ENCODE results near the gene CHRNE. TPM values are rescaled to one million over a fixed set of nuclear protein-coding genes. Genes with fewer than 3 reads are reported as not detected.

Gene CHRNE
- total and polyA plus RNA-seq, 2 of the 8 experiments (the other 6 are each of a cell fraction or from before 2014, with no cell fraction given) = 0.15 to 0.33 TPM

DNA sequence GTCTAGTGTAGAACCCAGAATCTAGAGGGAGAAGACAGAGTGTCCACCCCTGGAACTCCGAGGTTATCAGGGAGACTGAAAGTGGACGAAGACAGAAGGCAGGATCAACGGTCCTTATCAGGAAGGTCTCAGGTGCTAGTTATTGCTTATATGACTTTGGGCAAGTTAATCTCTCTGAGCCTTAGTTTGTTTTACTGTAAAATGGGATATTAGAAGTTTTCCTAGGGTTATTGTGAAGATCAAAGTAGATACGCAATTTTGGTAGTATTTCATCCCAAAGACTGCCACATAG lies 38.4 kb upstream of the CHRNE start:
- peaks cover 9% of the 10 kb centered on the region for H3K79me1 ChIP-seq (ENCODE audit: low read depth, low read length)
- H2BK15ac ChIP-seq (ENCODE audit: low read length) = no peak overlapping the region
- peaks cover 21 to 48% (median 34%) of the 10 kb centered on the region in 4 experiments for H3K36me3 ChIP-seq (ENCODE audit: control insufficient read depth in 2 of 4, insufficient read depth in 4 of 4, low read length in 3 of 4)
- H2BK5ac ChIP-seq (ENCODE audit: low read depth, low read length) = 0 out of 2 replicates have a peak overlapping the region, but pooled peaks have one; percentile 97
- H2BK20ac ChIP-seq (ENCODE audit: low read length) = no peak overlapping the region
- DNase-seq (ENCODE audit: low read depth in 1 of 2, low spot score in 2 of 2) (no peak), FAIRE-seq (no peak)
- POLR2A ChIA-PET (ENCODE audit: partially characterized antibody) = interaction anchor here (1.7 to 27.4 kb wide), 4 partner anchors 8 to 46 kb away, joined by 4 to 987 read pairs (median 30); partner anchors contain the start of genes C17orf107, CAMTA2, CHRNE and ENO3
- no peak overlapping the region for H3K4ac ChIP-seq (replicated peaks; ENCODE audit: insufficient read length, low read depth, low read length)
- H3K4me3 ChIP-seq (ENCODE audit: extremely low read depth in 1 of 4, insufficient read depth in 2 of 4, low read depth in 3 of 4, low read length in 4 of 4) = peak overlapping the region; percentile 85 to 94 (median 90)
- H3K9me3 ChIP-seq (ENCODE audit: insufficient read depth in 2 of 2, low read depth in 1 of 2, low read length in 1 of 2) = no peaks in the 10 kb centered on the region
- H3K23ac ChIP-seq (ENCODE audit: insufficient read length) = no peak overlapping the region
- H4K20me1 ChIP-seq (replicated peaks in 1 of 2; ENCODE audit: control insufficient read depth in 1 of 2, insufficient read depth in 2 of 2, low read length in 2 of 2) = peaks cover 6 to 16% of the 10 kb centered on the region in 2 experiments
- H3K18ac ChIP-seq (ENCODE audit: extremely low read depth, low read length) = no peak overlapping the region
- no peak overlapping the region for H4K5ac ChIP-seq (ENCODE audit: insufficient read length, low read depth, low read length)
- H3K23me2 ChIP-seq (ENCODE audit: low read depth, low read length) = peaks cover 19% of the 10 kb centered on the region
- no peak overlapping the region for H2BK120ac ChIP-seq (replicated peaks; ENCODE audit: low read depth, low read length)
- no peak overlapping the region for H3K27ac ChIP-seq (ENCODE audit: low read depth, low read length)
- TF ChIP-seq TAF7 (optimal IDR thresholded peaks at IDR 0.05; ENCODE audit: borderline replicate concordance, low read depth, low read length) (no peak), SRF (IDR thresholded peaks at IDR 0.05; ENCODE audit: low read depth, low read length) (no peak), GTF2F1 (IDR thresholded peaks at IDR 0.05; ENCODE audit: borderline replicate concordance, low read depth, low read length) (no peak), JUND (IDR thresholded peaks at IDR 0.05; ENCODE audit: low read length) (no peak), CTBP2 (IDR thresholded peaks at IDR 0.05; ENCODE audit: borderline replicate concordance, insufficient read depth, insufficient read length, low read length) (no peak), KDM5A (IDR thresholded peaks at IDR 0.05; ENCODE audit: low read length) (no peak), TBP (IDR thresholded peaks at IDR 0.05; ENCODE audit: low read depth, low read length) (no peak), TEAD4 (IDR thresholded peaks at IDR 0.05; ENCODE audit: low read depth, low read length) (no peak), SUZ12 (IDR thresholded peaks at IDR 0.05; ENCODE audit: low read length) (no peak), POLR2AphosphoS5 (IDR thresholded peaks at IDR 0.05; ENCODE audit: low read depth, low read length) (no peak)
- TF ChIP-seq, protein P1, sequence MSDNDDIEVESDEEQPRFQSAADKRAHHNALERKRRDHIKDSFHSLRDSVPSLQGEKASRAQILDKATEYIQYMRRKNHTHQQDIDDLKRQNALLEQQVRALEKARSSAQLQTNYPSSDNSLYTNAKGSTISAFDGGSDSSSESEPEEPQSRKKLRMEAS (IDR thresholded peaks at IDR 0.05) = no peak
- TF ChIP-seq, protein P2, sequence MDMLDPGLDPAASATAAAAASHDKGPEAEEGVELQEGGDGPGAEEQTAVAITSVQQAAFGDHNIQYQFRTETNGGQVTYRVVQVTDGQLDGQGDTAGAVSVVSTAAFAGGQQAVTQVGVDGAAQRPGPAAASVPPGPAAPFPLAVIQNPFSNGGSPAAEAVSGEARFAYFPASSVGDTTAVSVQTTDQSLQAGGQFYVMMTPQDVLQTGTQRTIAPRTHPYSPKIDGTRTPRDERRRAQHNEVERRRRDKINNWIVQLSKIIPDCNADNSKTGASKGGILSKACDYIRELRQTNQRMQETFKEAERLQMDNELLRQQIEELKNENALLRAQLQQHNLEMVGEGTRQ (IDR thresholded peaks at IDR 0.05; ENCODE audit: low read length) = no peak
- H3K14ac ChIP-seq (ENCODE audit: insufficient read length) = no peak overlapping the region
- H2AK5ac ChIP-seq (ENCODE audit: low read depth, low read length) = peak overlapping the region; percentile 28; the same call in 1 of the 2 replicates
- peak overlapping the region; percentile 93 to 96 for H3K4me2 ChIP-seq (ENCODE audit: insufficient read depth in 1 of 2, low read depth in 2 of 2, low read length in 2 of 2)
- no peaks in the 10 kb centered on the region for H3K27me3 ChIP-seq (replicated peaks in 1 of 4; ENCODE audit: control insufficient read depth in 3 of 4, extremely low read depth in 1 of 4, insufficient read depth in 3 of 4, low read length in 3 of 4)
- no peak overlapping the region for H2BK12ac ChIP-seq (ENCODE audit: low read depth, low read length)
- H2AFZ ChIP-seq (ENCODE audit: low read length) = no peak overlapping the region
- H4K91ac ChIP-seq (replicated peaks; ENCODE audit: insufficient read length, low read length) = no peak overlapping the region
- peaks cover 0 to 13% (median 8%) of the 10 kb centered on the region in 4 experiments; a peak in 5 of 7 replicates for H3K4me1 ChIP-seq (replicated peaks in 1 of 4; ENCODE audit: control insufficient read depth in 3 of 4, insufficient read depth in 4 of 4, low read length in 3 of 4)
- H4K8ac ChIP-seq (ENCODE audit: extremely low read depth, insufficient read depth, low read length) = no peak overlapping the region
- peak overlapping the region; percentile 82 to 99 (median 86) for H3K9ac ChIP-seq (replicated peaks in 1 of 4; ENCODE audit: extremely low read depth in 1 of 4, low read depth in 3 of 4, low read length in 3 of 4)
- CTCF ChIA-PET (ENCODE audit: partially characterized antibody) = interaction anchor here (5.9 kb wide), 1 partner anchor 32 kb away, joined by 26 read pairs; no protein-coding TSS in a partner anchor
- no peak overlapping the region for H3K56ac ChIP-seq (replicated peaks; ENCODE audit: insufficient read length, low read depth, low read length)
- peaks cover 1 to 50% of the 10 kb centered on the region in 2 experiments for H3K79me2 ChIP-seq (ENCODE audit: control insufficient read depth in 1 of 2, insufficient read depth in 2 of 2, low read length in 2 of 2)
- WGBS, 2 experiments (ENCODE audit: extremely low coverage in 1 of 2, insufficient coverage in 1 of 2, insufficient read length in 1 of 2, insufficient replicate concordance in 2 of 2, low coverage in 1 of 2, low lambda C conversion rate in 2 of 2, missing lambda C conversion rate in 1 of 2) = 75% methylated on average over 4 of the region's 4 CpGs; no CpG with 5 or more reads in 1 of the 2 experiments

Data from H1 (cell line).